HCT116 (cell line): ENCODE data around the gene SLC52A1. TPM values are rescaled to one million over a fixed set of nuclear protein-coding genes. Genes with fewer than 3 reads are reported as not detected.

Source experiments
- ATAC-seq: fragments of 200-7000 bp; cut with Tn5 transposase; 2 replicates; pipeline ENCODE4 v1.9.1; 2020; ENCODE audit warnings: mild to moderate bottlenecking, moderate library complexity
- BruUV-seq: library from RNA; stranded (reverse); fragments of 400-500 nt; replicated peaks from 2 replicates; lab custom pipeline; 2021; lab: Mats Ljungman, UMichigan
- CTCF ChIA-PET: fragments of 300-600 bp; sonication (Branson Sonifier 250); formaldehyde crosslinking; loops from one replicate; lab custom pipeline; 2021; ENCODE audit warnings: antibody characterized with exemption; lab: Charles Lee
- POLR2A ChIA-PET: fragments of 300-600, 350-600 bp; sonication (Branson Sonifier 250); formaldehyde crosslinking; loops from one replicate; lab custom pipeline; 2021; ENCODE audit warnings: antibody characterized with exemption; lab: Charles Lee
- RAD21 ChIA-PET, 2 experiments: fragments of 300-600 bp; sonication (Branson Sonifier 250); formaldehyde crosslinking; loops; one replicate each; lab custom pipeline; 2023; ENCODE audit warnings: low total read pairs in 2 of 2; ENCODE audit not compliant: uncharacterized antibody in 2 of 2, unreplicated experiment in 2 of 2, low non-redundant PET in 1 of 2; lab: Charles Lee
- DNase-seq: peaks from one replicate; pipeline ENCODE4 v3.0.0-alpha.2; 2010; ENCODE audit warnings: low read depth, low spot score
- H2AFZ ChIP-seq: fragments of 200-600 bp; shearing (Covaris generic), sonication (generic); 2 replicates; pipeline ENCODE4 v1.6.1; 2017; ENCODE audit warnings: low read depth, mixed run types, mixed read lengths, antibody characterized with exemption, low read length; ENCODE audit not compliant: poor library complexity, severe bottlenecking
- H3K27ac ChIP-seq: 2 replicates; pipeline ENCODE4 v1.5.1; 2012; ENCODE audit warnings: low read depth, low read length
- H3K27me3 ChIP-seq: fragments of 200-600 bp; sonication (generic); 2 replicates; pipeline ENCODE4 v1.6.1; 2016; ENCODE audit warnings: mixed run types, low read length, mixed read lengths; ENCODE audit not compliant: insufficient read depth
- H3K36me3 ChIP-seq, 2 experiments: fragments of 200-500 bp in 1 of 2; fragments of 200-600 bp in 1 of 2; sonication (Bioruptor generic) in 1 of 2; sonication (generic) in 1 of 2; 2 replicates each; pipeline versions ENCODE4 v1.5.1 to v1.6.1; 2014 to 2016; ENCODE audit warnings: low read length in 2 of 2, inconsistent platforms in 1 of 2, mixed read lengths in 1 of 2, mixed run types in 1 of 2; ENCODE audit not compliant: insufficient read depth in 2 of 2, control insufficient read depth in 1 of 2
- H3K4me1 ChIP-seq, 2 experiments: fragments of 200-600 bp in 1 of 2; sonication (generic) in 1 of 2; 2 replicates each; pipeline versions ENCODE4 v1.5.1 to v1.6.1; 2012 to 2017; ENCODE audit warnings: low read length in 2 of 2, inconsistent platforms in 1 of 2, mild to moderate bottlenecking in 1 of 2, mixed read lengths in 1 of 2, mixed run types in 1 of 2, moderate library complexity in 1 of 2; ENCODE audit not compliant: insufficient read depth in 2 of 2, control insufficient read depth in 1 of 2
- H3K4me2 ChIP-seq: fragments of 200-600 bp; sonication (generic); 2 replicates; pipeline ENCODE4 v1.6.1; 2017; ENCODE audit warnings: mixed run types, low read length, mixed read lengths
- H3K4me3 ChIP-seq, 2 experiments: fragments of 200-600 bp in 1 of 2; sonication (generic) in 1 of 2; replicated peaks in 1 of 2; 2 replicates each; pipeline ENCODE4 v1.5.1; 2011 to 2016; ENCODE audit warnings: low read length in 2 of 2, control low read depth in 1 of 2, low read depth in 1 of 2, mild to moderate bottlenecking in 1 of 2, mixed read lengths in 1 of 2, mixed run types in 1 of 2
- H3K79me2 ChIP-seq: fragments of 200-600 bp; sonication (generic); 2 replicates; pipeline ENCODE4 v1.6.1; 2017; ENCODE audit warnings: mild to moderate bottlenecking, mixed run types, low read length, moderate library complexity, mixed read lengths; ENCODE audit not compliant: insufficient read depth
- H3K9ac ChIP-seq: fragments of 200-600 bp; sonication (generic); 2 replicates; pipeline ENCODE4 v1.6.1; 2016; ENCODE audit warnings: low read length, mixed read lengths
- H3K9me2 ChIP-seq: fragments of 200-600 bp; sonication (generic), shearing (Covaris generic); 2 replicates; pipeline ENCODE4 v1.6.1; 2017; ENCODE audit warnings: mixed run types, mild to moderate bottlenecking, moderate library complexity; ENCODE audit not compliant: insufficient read depth
- H3K9me3 ChIP-seq, 2 experiments: fragments of 200-500 bp in 1 of 2; fragments of 200-600 bp in 1 of 2; sonication (Bioruptor generic) in 1 of 2; sonication (generic) in 1 of 2; 2 replicates each; pipeline ENCODE4 v1.6.1; 2014 to 2017; ENCODE audit warnings: low read length in 2 of 2, mixed read lengths in 2 of 2, inconsistent platforms in 1 of 2, low read depth in 1 of 2, mild to moderate bottlenecking in 1 of 2, mixed run types in 1 of 2, moderate library complexity in 1 of 2; ENCODE audit not compliant: control insufficient read depth in 1 of 2, insufficient read depth in 1 of 2
- H4K20me1 ChIP-seq: fragments of 200-600 bp; sonication (generic), shearing (Covaris generic); 2 replicates; pipeline ENCODE4 v1.6.1; 2017; ENCODE audit warnings: mixed run types, mild to moderate bottlenecking, moderate library complexity; ENCODE audit not compliant: insufficient read depth
- CTCF ChIP-seq, 3 experiments: fragments of 200-600 bp in 1 of 3; sonication (generic) in 1 of 3; IDR thresholded peaks in 2 of 3; conservative IDR thresholded peaks in 1 of 3; 2 replicates each; pipeline ENCODE4 v1.5.1; 2012 to 2017; ENCODE audit warnings: low read depth in 2 of 3, low read length in 2 of 3, antibody characterized with exemption in 1 of 3, borderline replicate concordance in 1 of 3, control low read depth in 1 of 3, mild to moderate bottlenecking in 1 of 3, mixed read lengths in 1 of 3, mixed run types in 1 of 3, moderate library complexity in 1 of 3; ENCODE audit not compliant: insufficient read depth in 1 of 3
- ELF1 ChIP-seq: IDR thresholded peaks from 2 replicates; pipeline ENCODE4 v1.6.1; 2012; ENCODE audit warnings: low read depth, borderline replicate concordance
- EZH2 ChIP-seq: fragments of 200-600 bp; sonication (generic); IDR thresholded peaks from 2 replicates; pipeline ENCODE4 v1.6.1; 2017; ENCODE audit warnings: antibody characterized with exemption, mixed run types
- POLR2A ChIP-seq: IDR thresholded peaks from 2 replicates; pipeline ENCODE4 v1.7.0; 2011; ENCODE audit warnings: borderline replicate concordance; ENCODE audit not compliant: insufficient read depth, insufficient read length; ENCODE audit errors: extremely low read depth
- POLR2AphosphoS5 ChIP-seq: IDR thresholded peaks from 2 replicates; pipeline ENCODE4 v1.6.1; 2011; ENCODE audit warnings: mild to moderate bottlenecking, low read depth, low read length, moderate library complexity
- SIN3A ChIP-seq: IDR thresholded peaks from 2 replicates; pipeline ENCODE4 v1.6.1; 2012; ENCODE audit warnings: low read depth
- SP1 ChIP-seq: IDR thresholded peaks from 2 replicates; pipeline ENCODE4 v1.6.1; 2012; ENCODE audit warnings: low read depth
- ZBTB33 ChIP-seq: IDR thresholded peaks from 2 replicates; pipeline ENCODE4 v1.6.1; 2011; ENCODE audit warnings: mild to moderate bottlenecking, low read length, moderate library complexity; ENCODE audit not compliant: insufficient replicate concordance; ENCODE audit errors: extremely low read depth
- ZNF274 ChIP-seq: fragments of 200-500 bp; sonication (Bioruptor generic); IDR thresholded peaks from 2 replicates; pipeline ENCODE4 v1.6.1; 2014; ENCODE audit warnings: mild to moderate bottlenecking, low read depth, low read length, inconsistent platforms
- intact Hi-C: fragments of 100-400 bp; cut with micrococcal nuclease; formaldehyde crosslinking; loops from 2 replicates; pipeline ENCODE4 v1.10.0; 2022
- total RNA-seq: library from RNA; stranded (reverse); gene quantifications from one replicate; pipeline ENCODE4 v1.2.1, GENCODE V29; 2021; ENCODE audit not compliant: unreplicated experiment
- TF ChIP-seq, protein P1 (sequence below): IDR thresholded peaks from 2 replicates; pipeline ENCODE4 v1.6.1; 2012; ENCODE audit warnings: low read depth
- TF ChIP-seq, protein P2 (sequence below): IDR thresholded peaks from 2 replicates; pipeline ENCODE4 v1.6.1; 2012

The SLC52A1 gene
- total RNA-seq, 1 experiment from 2014 or later, result not detected

GRCh38 chr17:5068236-5068635, 33.0 kb upstream of the SLC52A1 start:
- Histone ChIP-seq H3K9ac (no peak overlapping the region), H2AFZ (no peak overlapping the region), H4K20me1 (no peaks in the 10 kb centered on the region), H3K9me3 (no peaks in the 10 kb centered on the region), H3K36me3 (no peaks in the 10 kb centered on the region), H3K27ac (no peak overlapping the region), H3K9me2 (no peaks in the 10 kb centered on the region), H3K27me3 (no peaks in the 10 kb centered on the region), H3K4me1 (no peaks in the 10 kb centered on the region), H3K4me3 (no peak overlapping the region), H3K4me2 (no peak overlapping the region), H3K79me2 (no peaks in the 10 kb centered on the region)
- BruUV-seq, result no TSS peak
- intact Hi-C loops, result no loop called here
- ATAC-seq (no peak), DNase-seq (no peak)
- ChIA-PET RAD21 (no interaction called here), POLR2A (no interaction called here), CTCF (no interaction called here)
- TF ChIP-seq ZBTB33 (no peak), POLR2AphosphoS5 (no peak), SIN3A (no peak), ELF1 (no peak), ZNF274 (no peak), SP1 (no peak), CTCF (IDR thresholded peaks at IDR 0.05 in 2 of 3, conservative IDR thresholded peaks at IDR 0.05 in 1 of 3; ENCODE audit: borderline replicate concordance in 1 of 3, insufficient read depth in 1 of 3, low read depth in 2 of 3, low read length in 2 of 3) (no peak), EZH2 (no peak), POLR2A (no peak)
- TF ChIP-seq, protein P1, sequence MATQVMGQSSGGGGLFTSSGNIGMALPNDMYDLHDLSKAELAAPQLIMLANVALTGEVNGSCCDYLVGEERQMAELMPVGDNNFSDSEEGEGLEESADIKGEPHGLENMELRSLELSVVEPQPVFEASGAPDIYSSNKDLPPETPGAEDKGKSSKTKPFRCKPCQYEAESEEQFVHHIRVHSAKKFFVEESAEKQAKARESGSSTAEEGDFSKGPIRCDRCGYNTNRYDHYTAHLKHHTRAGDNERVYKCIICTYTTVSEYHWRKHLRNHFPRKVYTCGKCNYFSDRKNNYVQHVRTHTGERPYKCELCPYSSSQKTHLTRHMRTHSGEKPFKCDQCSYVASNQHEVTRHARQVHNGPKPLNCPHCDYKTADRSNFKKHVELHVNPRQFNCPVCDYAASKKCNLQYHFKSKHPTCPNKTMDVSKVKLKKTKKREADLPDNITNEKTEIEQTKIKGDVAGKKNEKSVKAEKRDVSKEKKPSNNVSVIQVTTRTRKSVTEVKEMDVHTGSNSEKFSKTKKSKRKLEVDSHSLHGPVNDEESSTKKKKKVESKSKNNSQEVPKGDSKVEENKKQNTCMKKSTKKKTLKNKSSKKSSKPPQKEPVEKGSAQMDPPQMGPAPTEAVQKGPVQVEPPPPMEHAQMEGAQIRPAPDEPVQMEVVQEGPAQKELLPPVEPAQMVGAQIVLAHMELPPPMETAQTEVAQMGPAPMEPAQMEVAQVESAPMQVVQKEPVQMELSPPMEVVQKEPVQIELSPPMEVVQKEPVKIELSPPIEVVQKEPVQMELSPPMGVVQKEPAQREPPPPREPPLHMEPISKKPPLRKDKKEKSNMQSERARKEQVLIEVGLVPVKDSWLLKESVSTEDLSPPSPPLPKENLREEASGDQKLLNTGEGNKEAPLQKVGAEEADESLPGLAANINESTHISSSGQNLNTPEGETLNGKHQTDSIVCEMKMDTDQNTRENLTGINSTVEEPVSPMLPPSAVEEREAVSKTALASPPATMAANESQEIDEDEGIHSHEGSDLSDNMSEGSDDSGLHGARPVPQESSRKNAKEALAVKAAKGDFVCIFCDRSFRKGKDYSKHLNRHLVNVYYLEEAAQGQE, result no peak
- TF ChIP-seq, protein P2, sequence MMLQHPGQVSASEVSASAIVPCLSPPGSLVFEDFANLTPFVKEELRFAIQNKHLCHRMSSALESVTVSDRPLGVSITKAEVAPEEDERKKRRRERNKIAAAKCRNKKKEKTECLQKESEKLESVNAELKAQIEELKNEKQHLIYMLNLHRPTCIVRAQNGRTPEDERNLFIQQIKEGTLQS, result no peak
